Upper lobe of left lung (tissue), 6 donors: ENCODE results near the gene NOVA1. TPM values are rescaled to one million over a fixed set of nuclear protein-coding genes. Genes with fewer than 3 reads are reported as not detected.

Experiments
- ATAC-seq, 2 donors: fragments of 200-7000 bp; cut with Tn5 transposase; one replicate each; pipeline ENCODE4 v1.9.1; 2022; ENCODE audit warnings: mild to moderate bottlenecking in 2 of 2, moderate library complexity in 2 of 2; ENCODE audit not compliant: low FRiP score in 2 of 2
- DNase-seq, 2 donors: peaks; one replicate each; pipeline ENCODE4 v3.0.0-alpha.2; 2019 to 2020
- H3K27ac ChIP-seq, 4 donors: fragments of 200-600 bp; sonication (generic); one replicate each; pipeline ENCODE4 v1.5.1; 2016 to 2019
- H3K27me3 ChIP-seq, 4 donors: fragments of 200-600 bp; sonication (generic); one replicate each; pipeline ENCODE4 v1.5.1; 2017 to 2019
- H3K36me3 ChIP-seq, 4 donors: fragments of 200-600 bp; sonication (generic); one replicate each; pipeline ENCODE4 v1.5.1; 2016 to 2019
- H3K4me1 ChIP-seq, 4 donors: fragments of 200-600 bp; sonication (generic); one replicate each; pipeline ENCODE4 v1.5.1; 2018 to 2019
- H3K4me3 ChIP-seq, 4 donors: fragments of 200-600 bp; sonication (generic); one replicate each; pipeline ENCODE4 v1.5.1; 2017 to 2019; ENCODE audit warnings: mild to moderate bottlenecking in 2 of 4, moderate library complexity in 1 of 4
- H3K9me3 ChIP-seq, 4 donors: fragments of 200-600 bp; sonication (generic); one replicate each; pipeline ENCODE4 v1.5.1; 2018 to 2019
- EP300 ChIP-seq, 4 donors: sonication (generic); formaldehyde crosslinking; IDR thresholded peaks; one replicate each; pipeline ENCODE4 v1.5.1; 2017; ENCODE audit warnings: antibody characterized with exemption in 4 of 4, control low read depth in 2 of 4
- POLR2A ChIP-seq, 4 donors: fragments of 450-650 bp; IDR thresholded peaks; one replicate each; pipeline ENCODE4 v1.5.1; 2016 to 2017; ENCODE audit warnings: antibody characterized with exemption in 4 of 4, mild to moderate bottlenecking in 2 of 4
- POLR2AphosphoS5 ChIP-seq, 2 donors: sonication (generic); formaldehyde crosslinking; IDR thresholded peaks; one replicate each; pipeline ENCODE4 v1.5.1; 2017; ENCODE audit warnings: antibody characterized with exemption in 2 of 2
- WGBS, 2 donors: methylation state at CpG; one replicate each; pipeline ENCODE4 v1.1.5; 2017 to 2018; 5-methylcytosine and 5-hydroxymethylcytosine counted together
- total RNA-seq, 6 donors: library from RNA; depleted of rRNA in 4 of 6; stranded (reverse); fragments of >200 nt in 4 of 6; gene quantifications; one replicate each; pipeline versions ENCODE4 v1.1.0 to v1.2.1, GENCODE V29; 2016 to 2021
- TF ChIP-seq, protein P1 (sequence below), 6 experiments: fragments of 450-650 bp in 4 of 6; fragments of 200-600 bp in 2 of 6; sonication (generic) in 2 of 6; IDR thresholded peaks; one replicate each; pipeline ENCODE4 v1.5.1; 2016 to 2019; ENCODE audit warnings: antibody characterized with exemption in 6 of 6
- donor health status: DM: no; HTN: no; CAD: no; lungs with moderate emphysema.
- donor health status: DM: no; HTN: yes; CAD: no; lungs with severe emphysema.

NOVA1 gene
- total RNA-seq, 6 donors from 2014 or later: 0.67 to 3.1 (median 2.0) TPM

DNA sequence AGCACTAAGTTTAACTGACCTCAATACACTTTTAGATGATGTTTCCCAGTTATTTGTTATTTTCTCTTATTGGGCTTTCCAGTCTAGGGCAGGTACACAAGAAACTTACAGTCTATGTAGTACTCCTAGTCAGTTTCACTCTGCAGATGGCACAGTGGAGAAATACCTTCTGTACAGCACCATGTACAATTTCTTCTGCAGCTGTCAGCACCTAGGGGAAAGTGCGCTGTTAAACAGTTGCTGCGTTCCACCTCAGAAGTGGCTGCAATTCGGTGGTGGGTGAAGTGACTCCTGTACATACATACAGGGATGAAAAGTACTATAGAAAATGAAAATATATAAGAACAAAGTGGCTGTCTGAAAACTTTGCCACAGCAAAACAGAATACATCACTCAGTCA lies 48.3 kb downstream of the NOVA1 start:
- no peak for DNase-seq
- ATAC-seq: peak in 1 of 2 donors; percentile 21
- Histone ChIP-seq H3K9me3 (no peaks in the 10 kb centered on the region), H3K4me1 (no peaks in the 10 kb centered on the region), H3K36me3 (no peaks in the 10 kb centered on the region), H3K27me3 (no peaks in the 10 kb centered on the region), H3K27ac (no peak overlapping the region), H3K4me3 (no peak overlapping the region)
- 89 to 90% methylated on average over 3 of the region's 3 CpGs for WGBS, 2 donors
- TF ChIP-seq, protein P1, sequence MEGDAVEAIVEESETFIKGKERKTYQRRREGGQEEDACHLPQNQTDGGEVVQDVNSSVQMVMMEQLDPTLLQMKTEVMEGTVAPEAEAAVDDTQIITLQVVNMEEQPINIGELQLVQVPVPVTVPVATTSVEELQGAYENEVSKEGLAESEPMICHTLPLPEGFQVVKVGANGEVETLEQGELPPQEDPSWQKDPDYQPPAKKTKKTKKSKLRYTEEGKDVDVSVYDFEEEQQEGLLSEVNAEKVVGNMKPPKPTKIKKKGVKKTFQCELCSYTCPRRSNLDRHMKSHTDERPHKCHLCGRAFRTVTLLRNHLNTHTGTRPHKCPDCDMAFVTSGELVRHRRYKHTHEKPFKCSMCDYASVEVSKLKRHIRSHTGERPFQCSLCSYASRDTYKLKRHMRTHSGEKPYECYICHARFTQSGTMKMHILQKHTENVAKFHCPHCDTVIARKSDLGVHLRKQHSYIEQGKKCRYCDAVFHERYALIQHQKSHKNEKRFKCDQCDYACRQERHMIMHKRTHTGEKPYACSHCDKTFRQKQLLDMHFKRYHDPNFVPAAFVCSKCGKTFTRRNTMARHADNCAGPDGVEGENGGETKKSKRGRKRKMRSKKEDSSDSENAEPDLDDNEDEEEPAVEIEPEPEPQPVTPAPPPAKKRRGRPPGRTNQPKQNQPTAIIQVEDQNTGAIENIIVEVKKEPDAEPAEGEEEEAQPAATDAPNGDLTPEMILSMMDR (IDR thresholded peaks at IDR 0.05): no peak
- TF ChIP-seq POLR2A (IDR thresholded peaks at IDR 0.05) (no peak), EP300 (IDR thresholded peaks at IDR 0.05) (no peak), POLR2AphosphoS5 (IDR thresholded peaks at IDR 0.05) (no peak)

DNA sequence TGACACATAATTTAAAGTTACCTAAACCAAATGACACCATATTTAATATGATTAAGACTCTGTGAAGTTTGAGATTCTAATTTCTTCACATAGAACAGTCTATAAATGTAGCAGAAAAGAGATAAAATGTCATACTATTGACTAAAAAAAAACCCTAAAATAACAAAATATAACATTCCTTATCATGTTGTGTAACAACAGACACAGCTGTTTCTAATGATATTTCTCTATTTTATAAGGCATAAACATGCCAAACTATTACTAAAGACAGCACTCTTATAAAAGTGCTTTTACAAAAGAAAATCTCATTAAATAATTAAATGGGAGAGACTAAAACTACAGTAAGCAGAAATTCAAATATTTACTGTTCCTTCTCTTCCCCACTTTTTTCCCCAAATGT lies 49.4 kb downstream of the NOVA1 start:
- Histone ChIP-seq H3K4me3 (no peak overlapping the region), H3K36me3 (no peaks in the 10 kb centered on the region), H3K9me3 (no peaks in the 10 kb centered on the region), H3K4me1 (no peaks in the 10 kb centered on the region), H3K27me3 (no peaks in the 10 kb centered on the region), H3K27ac (no peak overlapping the region)
- no peak for TF ChIP-seq POLR2AphosphoS5 (IDR thresholded peaks at IDR 0.05)
- TF ChIP-seq, protein P1 (IDR thresholded peaks at IDR 0.05): no peak
- no peak for TF ChIP-seq EP300 (IDR thresholded peaks at IDR 0.05)
- no peak for TF ChIP-seq POLR2A (IDR thresholded peaks at IDR 0.05)
- no peak for ATAC-seq
- DNase-seq: no peak

DNA sequence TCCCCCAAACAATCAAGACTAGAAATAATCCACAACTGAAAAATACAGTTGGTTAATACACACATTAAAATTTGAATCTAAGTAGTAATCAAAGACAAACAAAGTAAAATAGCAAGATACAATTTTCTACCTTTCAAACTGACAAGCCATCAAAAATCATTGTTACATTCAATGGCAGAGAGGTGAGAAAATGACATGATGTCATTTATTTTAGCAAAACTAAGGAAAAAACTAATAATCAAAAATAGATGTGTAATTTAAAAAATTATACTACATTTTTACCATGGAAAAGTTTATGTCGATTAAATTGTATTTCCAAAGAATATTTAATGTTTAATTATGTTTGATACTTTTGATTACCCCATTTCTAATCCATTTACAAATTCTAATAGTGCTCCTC lies 59.7 kb downstream of the NOVA1 start:
- Histone ChIP-seq H3K27me3 (no peaks in the 10 kb centered on the region), H3K27ac (no peak overlapping the region), H3K4me3 (no peak overlapping the region), H3K36me3 (no peaks in the 10 kb centered on the region), H3K4me1 (no peaks in the 10 kb centered on the region), H3K9me3 (no peaks in the 10 kb centered on the region)
- no peak for DNase-seq
- TF ChIP-seq, protein P1 (IDR thresholded peaks at IDR 0.05): no peak
- TF ChIP-seq EP300 (IDR thresholded peaks at IDR 0.05): no peak
- TF ChIP-seq POLR2A (IDR thresholded peaks at IDR 0.05): no peak
- no peak for TF ChIP-seq POLR2AphosphoS5 (IDR thresholded peaks at IDR 0.05)
- WGBS, 2 donors: 81 to 92% methylated on average over 1 of the region's 1 CpG
- no peak for ATAC-seq

DNA sequence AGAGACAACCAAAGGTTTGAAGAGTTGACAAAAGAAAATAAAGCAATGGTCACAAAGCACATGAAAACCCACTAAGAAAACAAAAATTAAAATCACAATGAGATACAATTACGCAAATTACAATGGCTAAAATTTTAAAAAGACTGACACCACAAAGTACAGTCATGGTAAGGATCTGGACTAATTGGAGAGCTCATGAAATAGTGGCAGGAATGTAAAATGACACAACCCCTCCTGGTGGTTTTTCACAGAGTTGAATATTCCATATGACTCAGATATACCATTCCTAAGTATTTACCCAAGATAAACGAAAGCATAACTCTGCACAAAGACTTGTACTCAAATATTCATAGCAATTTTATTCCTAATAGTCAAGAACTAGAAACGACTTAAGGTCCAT lies 65.9 kb downstream of the NOVA1 start:
- ATAC-seq: no peak
- Histone ChIP-seq H3K9me3 (no peaks in the 10 kb centered on the region), H3K27me3 (no peaks in the 10 kb centered on the region), H3K4me3 (no peak overlapping the region), H3K36me3 (no peaks in the 10 kb centered on the region), H3K4me1 (no peaks in the 10 kb centered on the region), H3K27ac (no peak overlapping the region)
- TF ChIP-seq, protein P1 (IDR thresholded peaks at IDR 0.05): no peak
- TF ChIP-seq EP300 (IDR thresholded peaks at IDR 0.05): no peak
- TF ChIP-seq POLR2AphosphoS5 (IDR thresholded peaks at IDR 0.05): no peak
- no peak for TF ChIP-seq POLR2A (IDR thresholded peaks at IDR 0.05)
- WGBS, 2 donors: 66 to 71% methylated on average over 3 of the region's 3 CpGs
- DNase-seq: no peak

DNA sequence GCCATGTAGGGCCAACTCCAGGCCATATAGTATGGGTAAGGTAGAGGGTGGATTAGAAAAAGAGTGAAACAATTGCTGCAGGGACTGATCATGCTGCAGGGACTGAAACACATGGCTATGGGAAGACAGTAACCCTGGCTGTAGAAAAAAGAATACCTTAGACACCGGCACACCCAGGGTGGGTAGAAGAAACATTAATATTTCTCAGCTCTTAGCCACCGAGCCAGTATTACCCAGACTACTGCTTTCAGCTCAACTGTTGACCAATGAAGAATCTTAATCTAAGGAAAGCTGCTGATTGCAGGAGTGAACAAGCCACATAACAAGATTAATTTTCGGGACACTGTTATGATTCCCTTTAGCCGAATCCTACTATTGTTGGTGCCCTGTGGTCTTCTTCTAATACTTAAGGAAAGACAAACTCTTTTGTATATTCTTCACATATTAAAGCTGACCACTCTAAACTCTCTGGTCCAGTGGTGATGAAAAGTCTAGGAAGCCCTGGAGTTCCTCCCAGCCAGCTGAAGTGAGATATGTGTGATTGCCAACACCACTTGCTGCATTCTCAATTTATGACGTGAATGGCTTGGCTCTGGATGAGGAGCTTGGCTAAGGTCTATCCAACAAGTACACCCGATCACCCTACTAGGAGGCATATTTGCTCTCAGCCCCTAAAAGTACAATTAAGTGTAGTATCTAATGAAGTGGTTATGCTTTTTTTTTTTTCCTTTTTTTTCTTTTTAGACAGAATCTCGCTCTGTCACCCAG lies 69.2 kb downstream of the NOVA1 start:
- no peak overlapping the region for H3K4me3 ChIP-seq
- H3K27ac ChIP-seq: no peak overlapping the region
- no peaks in the 10 kb centered on the region for H3K27me3 ChIP-seq
- ATAC-seq (peak in 1 of 2 donors; percentile 87), DNase-seq (no peak)
- no peaks in the 10 kb centered on the region for H3K9me3 ChIP-seq
- H3K4me1 ChIP-seq: no peaks in the 10 kb centered on the region
- H3K36me3 ChIP-seq: no peaks in the 10 kb centered on the region
- TF ChIP-seq POLR2AphosphoS5 (IDR thresholded peaks at IDR 0.05) (no peak), EP300 (IDR thresholded peaks at IDR 0.05) (no peak), POLR2A (IDR thresholded peaks at IDR 0.05) (no peak)
- TF ChIP-seq, protein P1 (IDR thresholded peaks at IDR 0.05): no peak
- WGBS, 2 donors: 87 to 90% methylated on average over 7 of the region's 7 CpGs
